Right ventricle myocardium superior (tissue), 1 donor: ENCODE results near the gene ATP2B2. TPM values are rescaled to one million over a fixed set of nuclear protein-coding genes. Genes with fewer than 3 reads are reported as not detected.
"Not testable (repeated sequence)": the region's sequence is repeated elsewhere in the genome, so short reads cannot be mapped to it uniquely, and the experiment has no call there.

Experiments
- ATAC-seq: fragments of 200-7000 bp; cut with Tn5 transposase; one replicate; pipeline ENCODE4 v1.9.1; 2020; ENCODE audit warnings: mild to moderate bottlenecking; ENCODE audit not compliant: poor library complexity
- DNase-seq: peaks from one replicate; pipeline ENCODE4 v3.0.0-alpha.2; 2020
- intact Hi-C: fragments of 100-400 bp; cut with DNase I; formaldehyde crosslinking; loops from one replicate; pipeline ENCODE4 v1.11.2; 2022
- long read RNA-seq: library from polyadenylated mRNA; unstranded; transcript quantifications from one replicate; pipeline ENCODE4 v2.0.0, GENCODE V29; 2021
- total RNA-seq: library from RNA; stranded (reverse); fragmentation: NEBNext Ultra II Directional; extraction: Animal tissue kit (Norgen Biotek cat#: 25700); gene quantifications from one replicate; pipeline ENCODE4 v1.2.1, GENCODE V29; 2021
- donor health status: DM: no; HTN: yes; CAD: no; lungs with severe emphysema.

Gene ATP2B2
- not detected for total RNA-seq
- long read RNA-seq: 0 reads

- intact Hi-C loops: no loop called here
- peak; percentile 35 for DNase-seq
- ATAC-seq: peak; percentile 47
Measured at GRCh38 chr3:10505050-10505790, at the start of gene ATP2B2. ATP2B2 (minus strand) TSS chr3:10505586; CDS start chr3:10449543, 56,043 bp downstream.

- ATAC-seq: no peak
- intact Hi-C loops: no loop called here
- DNase-seq: no peak
Measured at GRCh38 chr3:10554746-10555145, 49.4 kb upstream of the ATP2B2 start.

- ATAC-seq (no peak), DNase-seq (no peak)
- intact Hi-C loops: no loop called here
Measured at GRCh38 chr3:10554236-10554611, 48.8 kb upstream of the ATP2B2 start.

GRCh38 chr3:10553591-10554235 lies 48.3 kb upstream of the ATP2B2 start:
- ATAC-seq: no peak
- no peak for DNase-seq
- intact Hi-C loops: no loop called here

- DNase-seq: no peak
- intact Hi-C loops: no loop called here
- no peak for ATAC-seq
Measured at GRCh38 chr3:10552631-10552943, 47.2 kb upstream of the ATP2B2 start.

GRCh38 chr3:10551821-10552630 lies 46.6 kb upstream of the ATP2B2 start:
- intact Hi-C loops: no loop called here
- DNase-seq: peak; percentile 60
- ATAC-seq: no peak

- ATAC-seq (no peak), DNase-seq (no peak)
- intact Hi-C loops: no loop called here
Measured at GRCh38 chr3:10551139-10551538, 45.8 kb upstream of the ATP2B2 start.

GRCh38 chr3:10550705-10551104 lies 45.3 kb upstream of the ATP2B2 start:
- intact Hi-C loops: no loop called here
- ATAC-seq: peak; percentile 77
- DNase-seq: no peak

- ATAC-seq (no peak), DNase-seq (no peak)
- intact Hi-C loops: no loop called here
Measured at GRCh38 chr3:10549617-10550230, 44.3 kb upstream of the ATP2B2 start.

GRCh38 chr3:10548992-10549391 lies 43.6 kb upstream of the ATP2B2 start:
- intact Hi-C loops: no loop called here
- ATAC-seq (no peak), DNase-seq (no peak)

GRCh38 chr3:10547841-10548783 lies 42.7 kb upstream of the ATP2B2 start:
- ATAC-seq (no peak), DNase-seq (no peak)
- intact Hi-C loops: no loop called here

- intact Hi-C loops: no loop called here
- ATAC-seq: no peak
- DNase-seq: no peak
Measured at GRCh38 chr3:10547413-10547812, 42.0 kb upstream of the ATP2B2 start.

- no peak for ATAC-seq
- intact Hi-C loops: no loop called here
- no peak for DNase-seq
Measured at GRCh38 chr3:10546820-10547263, 41.5 kb upstream of the ATP2B2 start.

- ATAC-seq (no peak), DNase-seq (no peak)
- intact Hi-C loops: no loop called here
Measured at GRCh38 chr3:10546181-10546624, 40.8 kb upstream of the ATP2B2 start.

- ATAC-seq: no peak
- DNase-seq: no peak
- intact Hi-C loops: no loop called here
Measured at GRCh38 chr3:10542518-10542917, 37.1 kb upstream of the ATP2B2 start.

- ATAC-seq, DNase-seq, intact Hi-C loops: not testable (repeated sequence)
Measured at GRCh38 chr3:10540347-10540746, 35.0 kb upstream of the ATP2B2 start.

- DNase-seq (no peak), ATAC-seq (no peak)
- intact Hi-C loops: no loop called here
Measured at GRCh38 chr3:10534066-10534465, 28.7 kb upstream of the ATP2B2 start.

GRCh38 chr3:10533737-10534023 lies 28.3 kb upstream of the ATP2B2 start:
- no peak for DNase-seq
- intact Hi-C loops: no loop called here
- no peak for ATAC-seq
